A673 (cell line): ENCODE measurements around the gene PTPN21. TPM values are rescaled to one million over a fixed set of nuclear protein-coding genes. Genes with fewer than 3 reads are reported as not detected.

Experiments used
- BruUV-seq: library from RNA; stranded (reverse); fragments of 400-500 nt; replicated peaks from 2 replicates; lab custom pipeline; 2021; lab: Mats Ljungman, UMichigan
- CTCF ChIA-PET: fragments of 300-600 bp; sonication (Branson Sonifier 250); formaldehyde crosslinking; loops from one replicate; lab custom pipeline; 2022; ENCODE audit warnings: antibody characterized with exemption; lab: Charles Lee
- POLR2A ChIA-PET: fragments of 300-600 bp; sonication (Branson Sonifier 250); formaldehyde crosslinking; loops from one replicate; lab custom pipeline; 2022; ENCODE audit warnings: antibody characterized with exemption; ENCODE audit not compliant: low non-redundant PET; lab: Charles Lee
- DNase-seq: peaks from one replicate; pipeline ENCODE4 v3.0.0-alpha.2; 2015; ENCODE audit warnings: low spot score
- H3K27ac ChIP-seq: fragments of 200-600 bp; sonication (generic); 2 replicates; pipeline ENCODE4 v1.5.1; 2016; ENCODE audit warnings: mixed run types, low read depth, mild to moderate bottlenecking, mixed read lengths, antibody characterized with exemption, low read length; ENCODE audit not compliant: poor library complexity, severe bottlenecking
- H3K27me3 ChIP-seq: fragments of 200-600 bp; sonication (generic); replicated peaks from 2 replicates; pipeline ENCODE4 v1.6.1; 2017; ENCODE audit warnings: mixed run types, low read depth, mild to moderate bottlenecking, mixed read lengths, antibody characterized with exemption, low read length; ENCODE audit not compliant: insufficient read depth, poor library complexity
- H3K36me3 ChIP-seq: fragments of 200-600 bp; sonication (generic); 2 replicates; pipeline ENCODE4 v1.6.1; 2016; ENCODE audit warnings: mixed run types, mild to moderate bottlenecking, mixed read lengths, antibody characterized with exemption, low read length; ENCODE audit not compliant: insufficient read depth, poor library complexity, severe bottlenecking
- H3K4me1 ChIP-seq: fragments of 200-600 bp; sonication (generic); 2 replicates; pipeline ENCODE4 v1.6.1; 2017; ENCODE audit warnings: mixed run types, mild to moderate bottlenecking, mixed read lengths, antibody characterized with exemption, low read length; ENCODE audit not compliant: insufficient read depth, poor library complexity, severe bottlenecking
- H3K4me3 ChIP-seq: fragments of 200-600 bp; sonication (generic); 2 replicates; pipeline ENCODE4 v1.5.1; 2016; ENCODE audit warnings: low read depth, mixed run types, mild to moderate bottlenecking, mixed read lengths, low read length; ENCODE audit not compliant: poor library complexity, severe bottlenecking
- H3K9me3 ChIP-seq: fragments of 200-600 bp; sonication (generic); 2 replicates; pipeline ENCODE4 v1.6.1; 2016; ENCODE audit warnings: mixed run types, low read depth, mild to moderate bottlenecking, mixed read lengths, antibody characterized with exemption, low read length; ENCODE audit not compliant: poor library complexity, severe bottlenecking
- EZH2 ChIP-seq: fragments of 200-600 bp; sonication (generic); IDR thresholded peaks from 2 replicates; pipeline ENCODE4 v1.6.1; 2017; ENCODE audit warnings: borderline replicate concordance, low read depth, mild to moderate bottlenecking, mixed read lengths, antibody characterized with exemption, low read length; ENCODE audit not compliant: poor library complexity, severe bottlenecking
- intact Hi-C: fragments of 100-400 bp; cut with micrococcal nuclease; formaldehyde crosslinking; loops from one replicate; pipeline ENCODE4 v1.10.0; 2022; ENCODE audit not compliant: unreplicated experiment
- total RNA-seq: library from RNA; stranded (reverse); gene quantifications from 2 replicates; pipeline ENCODE4 v1.2.3, GENCODE V29; 2021
- TF ChIP-seq, protein P1 (sequence below): fragments of 300-800, 200-600 bp; sonication (generic); conservative IDR thresholded peaks from 2 replicates; pipeline ENCODE4 v1.5.1; 2017; ENCODE audit warnings: low read depth, mild to moderate bottlenecking, antibody characterized with exemption, low read length, moderate library complexity, mixed read lengths

PTPN21 gene
- total RNA-seq, 1 experiment from 2014 or later, result 6.1 TPM

DNA sequence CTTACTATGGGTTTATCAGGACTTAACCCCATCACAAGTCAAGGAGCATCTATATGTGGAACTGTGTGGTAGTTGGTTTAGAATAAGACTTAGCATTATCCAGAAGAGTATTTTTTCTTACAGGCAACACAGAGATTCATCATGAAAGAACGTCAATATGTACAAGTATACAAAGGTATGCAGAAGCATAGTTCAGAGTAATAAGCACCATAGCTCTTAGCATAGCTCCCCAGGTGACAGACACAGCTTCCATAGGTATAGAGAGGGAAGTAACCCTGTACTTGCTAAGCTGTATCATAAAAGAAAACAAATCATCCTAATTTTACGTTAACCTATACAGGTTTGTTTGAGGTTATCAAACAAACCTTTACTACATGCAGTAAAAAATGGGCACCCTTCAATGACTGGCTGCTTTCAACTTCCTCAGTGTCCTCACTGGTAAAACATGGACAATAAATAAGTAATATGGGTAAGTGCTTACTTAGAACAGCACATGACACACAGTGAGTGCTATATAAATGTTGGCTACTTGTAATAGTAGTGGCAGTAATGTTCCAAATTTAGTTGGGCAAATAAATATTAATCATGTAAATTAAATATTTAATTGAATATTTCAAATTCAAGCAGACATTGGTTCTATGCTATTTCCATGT, 50.9 kb downstream of the PTPN21 start:
- intact Hi-C loops, result no loop called here

DNA sequence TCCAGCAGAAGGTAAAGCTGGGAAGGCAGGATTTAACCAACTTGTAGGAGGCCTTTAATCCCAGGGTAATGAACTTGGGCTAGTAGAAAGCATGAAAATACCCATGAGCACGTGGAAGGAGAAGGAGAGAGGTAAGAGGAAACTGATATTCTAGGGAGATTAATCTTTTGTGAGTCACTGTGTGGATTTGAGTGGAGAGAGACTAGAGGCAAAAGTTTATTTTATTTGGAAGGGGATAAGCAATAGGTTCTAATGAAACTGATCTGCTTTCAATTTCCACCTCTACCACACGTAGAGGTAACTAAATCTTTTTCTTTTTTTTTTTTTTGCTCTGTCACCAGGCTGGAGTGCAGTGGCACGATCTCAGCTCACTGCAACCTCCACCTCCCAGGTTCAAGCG, 52.1 kb downstream of the PTPN21 start:
- ChIA-PET CTCF (no interaction called here), POLR2A (no interaction called here)
- TF ChIP-seq, protein P1, sequence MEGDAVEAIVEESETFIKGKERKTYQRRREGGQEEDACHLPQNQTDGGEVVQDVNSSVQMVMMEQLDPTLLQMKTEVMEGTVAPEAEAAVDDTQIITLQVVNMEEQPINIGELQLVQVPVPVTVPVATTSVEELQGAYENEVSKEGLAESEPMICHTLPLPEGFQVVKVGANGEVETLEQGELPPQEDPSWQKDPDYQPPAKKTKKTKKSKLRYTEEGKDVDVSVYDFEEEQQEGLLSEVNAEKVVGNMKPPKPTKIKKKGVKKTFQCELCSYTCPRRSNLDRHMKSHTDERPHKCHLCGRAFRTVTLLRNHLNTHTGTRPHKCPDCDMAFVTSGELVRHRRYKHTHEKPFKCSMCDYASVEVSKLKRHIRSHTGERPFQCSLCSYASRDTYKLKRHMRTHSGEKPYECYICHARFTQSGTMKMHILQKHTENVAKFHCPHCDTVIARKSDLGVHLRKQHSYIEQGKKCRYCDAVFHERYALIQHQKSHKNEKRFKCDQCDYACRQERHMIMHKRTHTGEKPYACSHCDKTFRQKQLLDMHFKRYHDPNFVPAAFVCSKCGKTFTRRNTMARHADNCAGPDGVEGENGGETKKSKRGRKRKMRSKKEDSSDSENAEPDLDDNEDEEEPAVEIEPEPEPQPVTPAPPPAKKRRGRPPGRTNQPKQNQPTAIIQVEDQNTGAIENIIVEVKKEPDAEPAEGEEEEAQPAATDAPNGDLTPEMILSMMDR, result no peak
- no peak for TF ChIP-seq EZH2
- Histone ChIP-seq H3K27me3 (no peaks in the 10 kb centered on the region), H3K9me3 (no peaks in the 10 kb centered on the region), H3K36me3 (no peaks in the 10 kb centered on the region), H3K27ac (no peak overlapping the region), H3K4me1 (no peaks in the 10 kb centered on the region), H3K4me3 (no peak overlapping the region)
- BruUV-seq, result no TSS peak
- DNase-seq, result no peak
- intact Hi-C loops, result no loop called here

More for the DNA sequence above, 50.9 kb downstream of the PTPN21 start:
- ChIA-PET POLR2A (no interaction called here), CTCF (no interaction called here)
- Histone ChIP-seq H3K9me3 (no peaks in the 10 kb centered on the region), H3K4me1 (no peaks in the 10 kb centered on the region), H3K27me3 (no peaks in the 10 kb centered on the region), H3K4me3 (no peak overlapping the region), H3K36me3 (no peaks in the 10 kb centered on the region), H3K27ac (no peak overlapping the region)
- no peak for DNase-seq
- TF ChIP-seq, protein P1, result no peak
- no peak for TF ChIP-seq EZH2
- BruUV-seq, result no TSS peak

DNA sequence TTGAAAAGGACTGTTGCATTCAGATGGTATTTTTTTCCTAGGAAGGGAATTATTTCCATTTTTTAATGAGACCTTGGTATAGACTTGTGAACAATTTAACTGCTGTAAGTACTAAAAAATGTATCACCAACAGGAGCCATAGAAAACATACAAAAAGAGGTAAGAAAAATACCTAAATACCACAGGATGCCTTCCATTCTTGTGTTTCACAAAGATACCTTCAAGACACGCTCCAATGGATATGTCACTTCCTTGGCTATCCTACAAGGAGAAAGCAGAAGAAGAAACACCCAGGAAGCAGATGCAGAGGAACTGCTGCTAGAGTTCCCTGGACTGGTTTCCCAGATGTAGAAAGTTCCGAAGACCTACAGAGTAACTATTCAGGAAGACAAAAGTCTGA, 54.2 kb downstream of the PTPN21 start:
- ChIA-PET CTCF (no interaction called here), POLR2A (no interaction called here)
- no TSS peak for BruUV-seq
- Histone ChIP-seq H3K4me1 (no peaks in the 10 kb centered on the region), H3K36me3 (no peaks in the 10 kb centered on the region), H3K9me3 (no peaks in the 10 kb centered on the region), H3K27ac (no peak overlapping the region), H3K27me3 (no peaks in the 10 kb centered on the region), H3K4me3 (no peak overlapping the region)
- intact Hi-C loops, result no loop called here
- TF ChIP-seq, protein P1, result no peak
- no peak for TF ChIP-seq EZH2
- DNase-seq, result no peak
